PC-3 (cell line): ENCODE results near the gene DBH. TPM values are rescaled to one million over a fixed set of nuclear protein-coding genes. Genes with fewer than 3 reads are reported as not detected.

Experiments
- ATAC-seq: fragments of 200-7000 bp; cut with Tn5 transposase; 2 replicates; pipeline ENCODE4 v1.9.1; 2020; ENCODE audit warnings: mild to moderate bottlenecking, moderate library complexity
- BruUV-seq: library from RNA; stranded (reverse); fragments of 400-500 nt; replicated peaks from 2 replicates; lab custom pipeline; 2021; lab: Mats Ljungman, UMichigan
- CTCF ChIA-PET: fragments of 300-600 bp; sonication (Branson Sonifier 250); formaldehyde crosslinking; loops from one replicate; lab custom pipeline; 2022; ENCODE audit warnings: antibody characterized with exemption; lab: Charles Lee
- POLR2A ChIA-PET: fragments of 300-600 bp; sonication (Branson Sonifier 250); formaldehyde crosslinking; loops from one replicate; lab custom pipeline; 2022; ENCODE audit warnings: antibody characterized with exemption; ENCODE audit not compliant: unreplicated experiment; lab: Charles Lee
- DNase-seq: peaks from one replicate; pipeline ENCODE4 v3.0.0-alpha.2; 2015
- H2AFZ ChIP-seq: fragments of 300-600 bp; sonication (generic); 2 replicates; pipeline ENCODE4 v1.6.0; 2016; ENCODE audit warnings: antibody characterized with exemption, low read length
- H3F3A ChIP-seq: fragments of 300-600 bp; sonication (generic); one replicate; pipeline ENCODE4 v1.6.0; 2017; ENCODE audit warnings: antibody characterized with exemption, low read length, control low read depth, mild to moderate bottlenecking; ENCODE audit not compliant: unreplicated experiment
- H3K27ac ChIP-seq: fragments of 300-600 bp; sonication (generic); 2 replicates; pipeline ENCODE4 v1.5.1; 2016; ENCODE audit warnings: mild to moderate bottlenecking, low read length
- H3K27me3 ChIP-seq: fragments of 300-600 bp; sonication (generic); 2 replicates; pipeline ENCODE4 v1.6.1; 2016; ENCODE audit warnings: low read length, mixed read lengths
- H3K36me3 ChIP-seq: fragments of 300-600 bp; sonication (generic); 2 replicates; pipeline ENCODE4 v1.6.1; 2016; ENCODE audit warnings: low read depth, mixed run types, low read length, mixed read lengths
- H3K4me1 ChIP-seq: fragments of 300-600 bp; sonication (generic); 2 replicates; pipeline ENCODE4 v1.5.1; 2016; ENCODE audit warnings: low read length; ENCODE audit not compliant: insufficient read depth
- H3K4me2 ChIP-seq: fragments of 300-600 bp; sonication (generic); 2 replicates; pipeline ENCODE4 v1.6.0; 2016; ENCODE audit warnings: low read length
- H3K4me3 ChIP-seq: fragments of 300-600 bp; sonication (generic); 2 replicates; pipeline ENCODE4 v1.5.1; 2016; ENCODE audit warnings: mild to moderate bottlenecking, low read length, mixed read lengths
- H3K79me2 ChIP-seq: fragments of 300-600 bp; sonication (generic); 2 replicates; pipeline ENCODE4 v1.6.1; 2017; ENCODE audit warnings: low read length, mixed read lengths
- H3K9ac ChIP-seq: fragments of 300-600 bp; sonication (generic); 2 replicates; pipeline ENCODE4 v1.6.0; 2016; ENCODE audit warnings: mild to moderate bottlenecking, low read length
- H3K9me2 ChIP-seq: fragments of 300-600 bp; sonication (generic); replicated peaks from 2 replicates; pipeline ENCODE4 v1.6.1; 2016; ENCODE audit warnings: mixed run types, low read length, mixed read lengths
- H3K9me3 ChIP-seq: fragments of 300-600 bp; sonication (generic); 2 replicates; pipeline ENCODE4 v1.6.1; 2016; ENCODE audit warnings: low read length, mixed read lengths
- H4K20me1 ChIP-seq: fragments of 300-600 bp; sonication (generic); 2 replicates; pipeline ENCODE4 v1.6.1; 2016; ENCODE audit warnings: low read length, mixed read lengths
- EZH2 ChIP-seq: fragments of 300-600 bp; sonication (generic); IDR thresholded peaks from one replicate; pipeline ENCODE4 v1.6.1; 2017; ENCODE audit warnings: antibody characterized with exemption, mild to moderate bottlenecking, low read length; ENCODE audit not compliant: unreplicated experiment
- EZH2phosphoT487 ChIP-seq: fragments of 300-600 bp; sonication (generic); IDR thresholded peaks from 2 replicates; pipeline ENCODE4 v1.6.1; 2018; ENCODE audit warnings: mild to moderate bottlenecking, antibody characterized with exemption, low read length, borderline replicate concordance
- intact Hi-C: fragments of 100-400 bp; cut with micrococcal nuclease; formaldehyde crosslinking; loops from 2 replicates; pipeline ENCODE4 v1.9.0; 2023
- total RNA-seq: library from RNA; depleted of rRNA; stranded (reverse); fragments of >200 nt; gene quantifications from 2 replicates; pipeline ENCODE4 v1.2.3, GENCODE V29; 2014
- TF ChIP-seq, protein P1 (sequence below): fragments of 300-600 bp; sonication (generic); conservative IDR thresholded peaks from 2 replicates; pipeline ENCODE4 v1.5.1; 2017; ENCODE audit warnings: antibody characterized with exemption, low read depth, mild to moderate bottlenecking, low read length

Gene DBH
- total RNA-seq, 1 experiment from 2014 or later, result not detected

DNA sequence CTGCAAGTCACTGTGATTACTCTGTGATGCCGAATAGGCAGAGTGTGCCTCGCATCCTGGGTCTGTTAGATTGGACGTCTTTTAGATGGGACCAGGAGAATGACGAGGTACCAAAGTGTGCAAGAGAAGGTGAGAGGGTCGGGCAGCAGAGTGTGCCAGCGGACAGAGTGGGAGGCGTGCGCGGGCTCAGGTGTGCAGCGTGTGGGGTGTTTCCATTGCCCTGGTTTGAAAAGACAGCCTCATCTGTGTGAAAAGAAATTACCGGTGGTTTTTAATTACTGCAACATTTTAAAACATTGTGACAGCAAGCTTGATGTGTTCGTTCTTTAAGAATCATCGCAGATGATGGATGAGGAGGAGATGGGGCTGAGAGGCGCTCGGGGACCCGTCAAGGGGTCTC lies 22.7 kb upstream of the DBH start:
- intact Hi-C loops, result no loop called here
- POLR2A ChIA-PET, result no interaction called here
- Histone ChIP-seq H3K27me3 (peaks cover 84% of the 10 kb centered on the region), H3K9ac (no peak overlapping the region), H3K79me2 (no peaks in the 10 kb centered on the region), H3K36me3 (no peaks in the 10 kb centered on the region), H3K9me2 (no peaks in the 10 kb centered on the region), H3K4me2 (no peak overlapping the region), H4K20me1 (no peaks in the 10 kb centered on the region), H3K27ac (no peak overlapping the region), H2AFZ (no peak overlapping the region), H3K9me3 (no peaks in the 10 kb centered on the region), H3K4me3 (no peak overlapping the region), H3F3A (no peaks in the 10 kb centered on the region), H3K4me1 (no peaks in the 10 kb centered on the region)
- no TSS peak for BruUV-seq
- ATAC-seq, result no peak
- no peak for DNase-seq
- TF ChIP-seq, protein P1, sequence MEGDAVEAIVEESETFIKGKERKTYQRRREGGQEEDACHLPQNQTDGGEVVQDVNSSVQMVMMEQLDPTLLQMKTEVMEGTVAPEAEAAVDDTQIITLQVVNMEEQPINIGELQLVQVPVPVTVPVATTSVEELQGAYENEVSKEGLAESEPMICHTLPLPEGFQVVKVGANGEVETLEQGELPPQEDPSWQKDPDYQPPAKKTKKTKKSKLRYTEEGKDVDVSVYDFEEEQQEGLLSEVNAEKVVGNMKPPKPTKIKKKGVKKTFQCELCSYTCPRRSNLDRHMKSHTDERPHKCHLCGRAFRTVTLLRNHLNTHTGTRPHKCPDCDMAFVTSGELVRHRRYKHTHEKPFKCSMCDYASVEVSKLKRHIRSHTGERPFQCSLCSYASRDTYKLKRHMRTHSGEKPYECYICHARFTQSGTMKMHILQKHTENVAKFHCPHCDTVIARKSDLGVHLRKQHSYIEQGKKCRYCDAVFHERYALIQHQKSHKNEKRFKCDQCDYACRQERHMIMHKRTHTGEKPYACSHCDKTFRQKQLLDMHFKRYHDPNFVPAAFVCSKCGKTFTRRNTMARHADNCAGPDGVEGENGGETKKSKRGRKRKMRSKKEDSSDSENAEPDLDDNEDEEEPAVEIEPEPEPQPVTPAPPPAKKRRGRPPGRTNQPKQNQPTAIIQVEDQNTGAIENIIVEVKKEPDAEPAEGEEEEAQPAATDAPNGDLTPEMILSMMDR, result no peak
- no peak for TF ChIP-seq EZH2
- no peak for TF ChIP-seq EZH2phosphoT487
- CTCF ChIA-PET, result no interaction called here

GRCh38 chr9:133614056-133614455 lies 22.1 kb upstream of the DBH start:
- Histone ChIP-seq H3K79me2 (no peaks in the 10 kb centered on the region), H3K4me2 (no peak overlapping the region), H3K9me3 (no peaks in the 10 kb centered on the region), H2AFZ (no peak overlapping the region), H3K4me1 (no peaks in the 10 kb centered on the region), H3K27ac (no peak overlapping the region), H3K4me3 (no peak overlapping the region), H3K9me2 (no peaks in the 10 kb centered on the region), H3K9ac (no peak overlapping the region), H3F3A (no peaks in the 10 kb centered on the region), H3K36me3 (no peaks in the 10 kb centered on the region), H3K27me3 (peaks cover 84% of the 10 kb centered on the region), H4K20me1 (no peaks in the 10 kb centered on the region)
- no peak for TF ChIP-seq EZH2phosphoT487
- TF ChIP-seq, protein P1, result no peak
- no peak for TF ChIP-seq EZH2
- DNase-seq (no peak), ATAC-seq (no peak)
- CTCF ChIA-PET, result no interaction called here
- intact Hi-C loops, result no loop called here
- no TSS peak for BruUV-seq
- POLR2A ChIA-PET, result no interaction called here

GRCh38 chr9:133614678-133615077 lies 21.5 kb upstream of the DBH start:
- peaks cover 86% of the 10 kb centered on the region for H3K27me3 ChIP-seq
- no peaks in the 10 kb centered on the region for H3K79me2 ChIP-seq
- H3K4me2 ChIP-seq, result no peak overlapping the region
- H3K4me3 ChIP-seq, result no peak overlapping the region
- no peaks in the 10 kb centered on the region for H3F3A ChIP-seq
- no TSS peak for BruUV-seq
- TF ChIP-seq, protein P1, result no peak
- no peak for TF ChIP-seq EZH2phosphoT487
- no peak for TF ChIP-seq EZH2
- H3K36me3 ChIP-seq, result no peaks in the 10 kb centered on the region
- no peak overlapping the region for H2AFZ ChIP-seq
- ChIA-PET POLR2A (no interaction called here), CTCF (no interaction called here)
- no peaks in the 10 kb centered on the region for H3K9me3 ChIP-seq
- ATAC-seq, result no peak
- H4K20me1 ChIP-seq, result no peaks in the 10 kb centered on the region
- DNase-seq, result no peak
- H3K9me2 ChIP-seq, result no peaks in the 10 kb centered on the region
- H3K27ac ChIP-seq, result no peak overlapping the region
- intact Hi-C loops, result no loop called here
- no peaks in the 10 kb centered on the region for H3K4me1 ChIP-seq
- H3K9ac ChIP-seq, result no peak overlapping the region
